Ishikawa (cell line): ENCODE results near the gene NTNG1.

Experiments used
- CEBPB ChIP-seq: IDR thresholded peaks from 2 replicates; pipeline ENCODE4 v1.6.1; 2012
- CREB1 ChIP-seq: IDR thresholded peaks from 2 replicates; pipeline ENCODE4 v1.6.1; 2012; ENCODE audit warnings: low read depth
- EP300 ChIP-seq: IDR thresholded peaks from 2 replicates; pipeline ENCODE4 v1.6.1; 2012; ENCODE audit warnings: borderline replicate concordance
- FOXM1 ChIP-seq: IDR thresholded peaks from 2 replicates; pipeline ENCODE4 v1.6.1; 2012; ENCODE audit warnings: low read depth, borderline replicate concordance
- MAX ChIP-seq: IDR thresholded peaks from 2 replicates; pipeline ENCODE4 v1.6.1; 2012
- NFIC ChIP-seq: IDR thresholded peaks from 2 replicates; pipeline ENCODE4 v1.6.1; 2012
- RAD21 ChIP-seq: IDR thresholded peaks from 2 replicates; pipeline ENCODE4 v1.6.1; 2012; ENCODE audit warnings: low read depth
- REST ChIP-seq: IDR thresholded peaks from 2 replicates; pipeline ENCODE4 v1.6.1; 2012; ENCODE audit warnings: low read depth, mild to moderate bottlenecking
- TAF1 ChIP-seq: IDR thresholded peaks from 2 replicates; pipeline ENCODE4 v1.6.1; 2012; ENCODE audit warnings: low read depth, mild to moderate bottlenecking
- TCF12 ChIP-seq: IDR thresholded peaks from 2 replicates; pipeline ENCODE4 v1.6.1; 2012; ENCODE audit warnings: low read depth
- USF1 ChIP-seq: IDR thresholded peaks from 2 replicates; pipeline ENCODE4 v1.6.1; 2012

GRCh38 chr1:107158991-107159390, 18.2 kb downstream of the NTNG1 start:
- TF ChIP-seq MAX (no peak), CEBPB (no peak), TCF12 (no peak), EP300 (no peak), TAF1 (no peak), REST (no peak), NFIC (no peak), RAD21 (no peak), CREB1 (no peak), FOXM1 (no peak), USF1 (no peak)
